Measurements from ENCODE around the gene FIGLA.

The FIGLA gene

DNA sequence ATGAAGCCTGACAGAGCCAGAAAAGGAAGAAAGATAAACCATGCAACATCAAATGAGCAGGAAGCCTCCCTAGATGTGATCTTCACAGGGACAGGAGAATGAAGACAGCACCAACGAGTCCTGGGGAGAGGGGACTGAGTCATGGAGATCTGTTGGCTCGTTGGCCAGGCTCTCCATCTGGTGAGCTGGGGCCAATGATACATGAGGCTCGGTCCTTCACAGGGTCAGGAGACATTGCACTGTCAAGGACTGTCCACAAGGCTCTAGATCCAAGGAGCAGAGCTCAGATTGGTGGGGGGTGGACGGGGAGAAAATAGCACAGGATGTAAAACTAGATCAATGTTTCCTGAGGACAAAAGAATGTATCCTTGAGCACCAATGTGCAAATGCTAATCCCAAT is 44.4 kb upstream of the FIGLA start:
- peaks cover 7% of the 10 kb centered on the region; the same call in 1 of the 2 replicates for H3K27me3 ChIP-seq (ENCODE audit: control insufficient read depth, low read length)
- H3K9me2 ChIP-seq (replicated peaks; ENCODE audit: control insufficient read depth, low read length), result no peaks in the 10 kb centered on the region
- no peak overlapping the region for H3K27ac ChIP-seq (ENCODE audit: low read depth, low read length)
- no peak overlapping the region for H3K4me2 ChIP-seq (ENCODE audit: low read length)
- TF ChIP-seq, protein P1, sequence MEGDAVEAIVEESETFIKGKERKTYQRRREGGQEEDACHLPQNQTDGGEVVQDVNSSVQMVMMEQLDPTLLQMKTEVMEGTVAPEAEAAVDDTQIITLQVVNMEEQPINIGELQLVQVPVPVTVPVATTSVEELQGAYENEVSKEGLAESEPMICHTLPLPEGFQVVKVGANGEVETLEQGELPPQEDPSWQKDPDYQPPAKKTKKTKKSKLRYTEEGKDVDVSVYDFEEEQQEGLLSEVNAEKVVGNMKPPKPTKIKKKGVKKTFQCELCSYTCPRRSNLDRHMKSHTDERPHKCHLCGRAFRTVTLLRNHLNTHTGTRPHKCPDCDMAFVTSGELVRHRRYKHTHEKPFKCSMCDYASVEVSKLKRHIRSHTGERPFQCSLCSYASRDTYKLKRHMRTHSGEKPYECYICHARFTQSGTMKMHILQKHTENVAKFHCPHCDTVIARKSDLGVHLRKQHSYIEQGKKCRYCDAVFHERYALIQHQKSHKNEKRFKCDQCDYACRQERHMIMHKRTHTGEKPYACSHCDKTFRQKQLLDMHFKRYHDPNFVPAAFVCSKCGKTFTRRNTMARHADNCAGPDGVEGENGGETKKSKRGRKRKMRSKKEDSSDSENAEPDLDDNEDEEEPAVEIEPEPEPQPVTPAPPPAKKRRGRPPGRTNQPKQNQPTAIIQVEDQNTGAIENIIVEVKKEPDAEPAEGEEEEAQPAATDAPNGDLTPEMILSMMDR (IDR thresholded peaks at IDR 0.05; ENCODE audit: low read depth, low read length, poor library complexity, severe bottlenecking), result no peak
- no peak for TF ChIP-seq EZH2phosphoT487 (IDR thresholded peaks at IDR 0.05; ENCODE audit: borderline replicate concordance, low read length)
- H3K4me3 ChIP-seq (ENCODE audit: low read length), result no peak overlapping the region
- H3K9me3 ChIP-seq (ENCODE audit: control insufficient read depth, insufficient read depth, low read length), result no peaks in the 10 kb centered on the region
- H4K20me1 ChIP-seq (ENCODE audit: control insufficient read depth, insufficient read depth, low read depth, low read length), result no peaks in the 10 kb centered on the region
- H3F3A ChIP-seq (ENCODE audit: control insufficient read depth, insufficient read depth), result no peaks in the 10 kb centered on the region
- H3K79me2 ChIP-seq (ENCODE audit: control insufficient read depth, low read length), result no peaks in the 10 kb centered on the region
- no peaks in the 10 kb centered on the region for H3K36me3 ChIP-seq (ENCODE audit: control insufficient read depth, low read length)
- H3K4me1 ChIP-seq (ENCODE audit: control insufficient read depth, low read length), result no peaks in the 10 kb centered on the region

DNA sequence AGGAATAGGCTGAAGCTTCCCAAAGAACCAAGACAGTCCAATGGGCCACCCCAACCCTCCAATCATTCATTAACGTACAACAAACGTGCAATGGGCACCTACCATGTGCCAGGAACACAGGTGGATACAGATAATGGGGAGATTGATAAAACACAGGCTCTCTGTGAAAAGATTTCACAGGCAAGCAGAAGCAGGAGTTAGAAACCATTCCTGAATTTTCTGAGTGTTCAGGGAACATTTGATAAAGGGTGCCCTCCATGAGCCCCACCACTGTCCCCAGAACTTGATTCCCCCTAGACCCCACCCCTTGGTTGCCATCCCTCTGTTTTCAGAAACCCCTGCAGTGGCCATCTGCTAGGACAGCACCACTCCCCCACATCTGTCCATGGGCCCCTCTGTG is 43.7 kb upstream of the FIGLA start:
- Histone ChIP-seq H3K4me3 (ENCODE audit: low read length) (no peak overlapping the region), H3F3A (ENCODE audit: control insufficient read depth, insufficient read depth) (no peaks in the 10 kb centered on the region), H3K9me2 (replicated peaks; ENCODE audit: control insufficient read depth, low read length) (no peaks in the 10 kb centered on the region), H3K27ac (ENCODE audit: low read depth, low read length) (no peak overlapping the region), H3K4me2 (ENCODE audit: low read length) (no peak overlapping the region), H4K20me1 (ENCODE audit: control insufficient read depth, insufficient read depth, low read depth, low read length) (no peaks in the 10 kb centered on the region), H3K4me1 (ENCODE audit: control insufficient read depth, low read length) (no peaks in the 10 kb centered on the region), H3K9me3 (ENCODE audit: control insufficient read depth, insufficient read depth, low read length) (no peaks in the 10 kb centered on the region), H3K36me3 (ENCODE audit: control insufficient read depth, low read length) (no peaks in the 10 kb centered on the region), H3K79me2 (ENCODE audit: control insufficient read depth, low read length) (no peaks in the 10 kb centered on the region), H3K27me3 (ENCODE audit: control insufficient read depth, low read length) (peaks cover 8% of the 10 kb centered on the region; the same call in 1 of the 2 replicates)
- TF ChIP-seq, protein P1 (IDR thresholded peaks at IDR 0.05; ENCODE audit: low read depth, low read length, poor library complexity, severe bottlenecking), result no peak
- no peak for TF ChIP-seq EZH2phosphoT487 (IDR thresholded peaks at IDR 0.05; ENCODE audit: borderline replicate concordance, low read length)

DNA sequence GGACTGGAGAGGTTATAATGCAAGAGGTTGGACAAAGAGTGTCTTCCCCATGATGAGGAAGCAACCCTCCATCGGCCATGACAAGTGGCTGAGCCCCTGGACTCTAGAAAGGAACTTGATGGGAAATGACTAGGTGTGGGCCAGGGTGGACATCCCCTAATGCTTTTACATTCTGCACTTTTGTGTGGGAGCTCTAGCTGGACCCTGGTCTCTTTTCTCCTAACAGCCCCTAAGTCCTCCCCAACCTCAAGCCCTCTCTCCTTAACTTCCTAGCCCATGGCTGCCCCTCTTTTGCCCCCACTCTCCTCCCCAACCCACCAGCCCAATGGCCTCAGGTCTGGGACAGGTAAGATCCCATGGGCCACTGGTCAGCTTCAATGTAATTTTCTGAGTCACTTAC is 42.8 kb upstream of the FIGLA start:
- Histone ChIP-seq H4K20me1 (ENCODE audit: control insufficient read depth, insufficient read depth, low read depth, low read length) (no peaks in the 10 kb centered on the region), H3K27me3 (ENCODE audit: control insufficient read depth, low read length) (peaks cover 8% of the 10 kb centered on the region; the same call in 1 of the 2 replicates), H3K27ac (ENCODE audit: low read depth, low read length) (no peak overlapping the region), H3K79me2 (ENCODE audit: control insufficient read depth, low read length) (no peaks in the 10 kb centered on the region), H3K9me3 (ENCODE audit: control insufficient read depth, insufficient read depth, low read length) (no peaks in the 10 kb centered on the region), H3F3A (ENCODE audit: control insufficient read depth, insufficient read depth) (no peaks in the 10 kb centered on the region), H3K4me1 (ENCODE audit: control insufficient read depth, low read length) (no peaks in the 10 kb centered on the region), H3K9me2 (replicated peaks; ENCODE audit: control insufficient read depth, low read length) (no peaks in the 10 kb centered on the region), H3K4me3 (ENCODE audit: low read length) (no peak overlapping the region), H3K4me2 (ENCODE audit: low read length) (no peak overlapping the region), H3K36me3 (ENCODE audit: control insufficient read depth, low read length) (no peaks in the 10 kb centered on the region)
- TF ChIP-seq, protein P1 (IDR thresholded peaks at IDR 0.05; ENCODE audit: low read depth, low read length, poor library complexity, severe bottlenecking), result no peak
- no peak for TF ChIP-seq EZH2phosphoT487 (IDR thresholded peaks at IDR 0.05; ENCODE audit: borderline replicate concordance, low read length)

Data from DOHH2 (cell line).